Breast epithelium (tissue), 4 donors: ENCODE data around the gene SLC5A6. TPM values are rescaled to one million over a fixed set of nuclear protein-coding genes. Genes with fewer than 3 reads are reported as not detected.
A peak's percentile ranks its signal among the peaks of the same experiment; 100 is the strongest.

ENCODE experiments used
- DNase-seq, 2 donors: peaks; one replicate each; pipeline ENCODE4 v3.0.0-alpha.2; 2019; ENCODE audit warnings: low spot score in 2 of 2
- H3K27ac ChIP-seq, 2 donors: fragments of 200-600 bp; sonication (generic) in 1 of 2; one replicate each; pipeline ENCODE4 v1.5.1; 2016 to 2019; ENCODE audit warnings: mild to moderate bottlenecking in 1 of 2
- H3K27me3 ChIP-seq, 2 donors: fragments of 200-600 bp; sonication (generic) in 1 of 2; one replicate each; pipeline versions ENCODE4 v1.5.1 to v1.6.0; 2017 to 2019; ENCODE audit warnings: control low read depth in 1 of 2, mild to moderate bottlenecking in 1 of 2
- H3K36me3 ChIP-seq: fragments of 200-600 bp; one replicate; pipeline ENCODE4 v1.5.1; 2019
- H3K4me1 ChIP-seq, 2 donors: fragments of 200-600 bp; sonication (generic); one replicate each; pipeline ENCODE4 v1.5.1; 2016 to 2019; ENCODE audit warnings: control low read depth in 1 of 2
- H3K4me3 ChIP-seq, 3 donors: fragments of 200-600 bp; sonication (generic); 1 replicate in 2 of 3; 2 replicates in 1 of 3; pipeline ENCODE4 v1.5.1; 2016 to 2019; ENCODE audit warnings: mild to moderate bottlenecking in 3 of 3, moderate library complexity in 2 of 3
- H3K9me3 ChIP-seq, 2 donors: fragments of 200-600 bp; sonication (generic) in 1 of 2; one replicate each; pipeline ENCODE4 v1.5.1; 2016 to 2019; ENCODE audit warnings: control low read depth in 1 of 2
- POLR2A ChIP-seq: fragments of 450-650 bp; IDR thresholded peaks from one replicate; pipeline ENCODE4 v1.6.1; 2016; ENCODE audit warnings: antibody characterized with exemption, mild to moderate bottlenecking, moderate library complexity
- POLR2AphosphoS5 ChIP-seq, 3 donors: sonication (generic); formaldehyde crosslinking; IDR thresholded peaks; one replicate each; pipeline ENCODE4 v1.6.1; 2017; ENCODE audit warnings: antibody characterized with exemption in 3 of 3
- intact Hi-C: fragments of 100-400 bp; cut with DNase I; formaldehyde crosslinking; loops from one replicate; pipeline ENCODE4 v1.15.1; 2023; ENCODE audit warnings: low total_unique reads
- total RNA-seq, 3 donors: library from RNA; depleted of rRNA; stranded (reverse); fragments of >200 nt; gene quantifications; one replicate each; pipeline ENCODE4 v1.1.0, GENCODE V29; 2016
- TF ChIP-seq, protein P1 (sequence below), 3 donors: fragments of 450-650 bp; IDR thresholded peaks; one replicate each; pipeline ENCODE4 v1.5.1; 2016 to 2017; ENCODE audit warnings: antibody characterized with exemption in 3 of 3, mild to moderate bottlenecking in 3 of 3, moderate library complexity in 3 of 3

SLC5A6 gene
- total RNA-seq, 3 donors from 2014 or later = 43.4 to 86.2 (median 84.9) TPM

DNA sequence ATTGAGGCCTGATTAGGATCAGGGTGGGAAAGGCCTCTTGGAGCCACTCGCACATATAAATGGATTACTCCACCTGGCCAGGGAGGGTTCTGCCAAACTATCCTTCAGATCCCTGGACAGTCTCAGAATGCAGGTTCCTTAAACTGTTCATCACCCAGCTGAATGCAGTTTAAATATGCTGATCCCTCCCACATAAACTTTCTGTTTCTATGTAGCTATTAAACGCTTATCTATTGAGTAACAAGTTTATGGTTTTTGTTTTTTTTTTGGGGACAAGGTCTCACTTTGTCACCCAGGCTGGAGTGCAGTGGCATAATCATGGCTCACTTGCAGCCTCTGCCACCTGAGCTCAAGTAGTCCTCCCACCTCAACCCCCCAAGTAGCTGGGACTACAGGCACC, 7.0 kb upstream of the SLC5A6 start:
- intact Hi-C loops = loop anchor here (2.0 to 5.0 kb wide), 2 partner anchors 42 to 84 kb away; no protein-coding TSS in a partner anchor
- DNase-seq = no peak
- no peaks in the 10 kb centered on the region for H3K27me3 ChIP-seq
- H3K36me3 ChIP-seq = no peaks in the 10 kb centered on the region
- no peaks in the 10 kb centered on the region for H3K4me1 ChIP-seq
- TF ChIP-seq POLR2AphosphoS5 (IDR thresholded peaks at IDR 0.05) (no peak), POLR2A (no peak)
- TF ChIP-seq, protein P1, sequence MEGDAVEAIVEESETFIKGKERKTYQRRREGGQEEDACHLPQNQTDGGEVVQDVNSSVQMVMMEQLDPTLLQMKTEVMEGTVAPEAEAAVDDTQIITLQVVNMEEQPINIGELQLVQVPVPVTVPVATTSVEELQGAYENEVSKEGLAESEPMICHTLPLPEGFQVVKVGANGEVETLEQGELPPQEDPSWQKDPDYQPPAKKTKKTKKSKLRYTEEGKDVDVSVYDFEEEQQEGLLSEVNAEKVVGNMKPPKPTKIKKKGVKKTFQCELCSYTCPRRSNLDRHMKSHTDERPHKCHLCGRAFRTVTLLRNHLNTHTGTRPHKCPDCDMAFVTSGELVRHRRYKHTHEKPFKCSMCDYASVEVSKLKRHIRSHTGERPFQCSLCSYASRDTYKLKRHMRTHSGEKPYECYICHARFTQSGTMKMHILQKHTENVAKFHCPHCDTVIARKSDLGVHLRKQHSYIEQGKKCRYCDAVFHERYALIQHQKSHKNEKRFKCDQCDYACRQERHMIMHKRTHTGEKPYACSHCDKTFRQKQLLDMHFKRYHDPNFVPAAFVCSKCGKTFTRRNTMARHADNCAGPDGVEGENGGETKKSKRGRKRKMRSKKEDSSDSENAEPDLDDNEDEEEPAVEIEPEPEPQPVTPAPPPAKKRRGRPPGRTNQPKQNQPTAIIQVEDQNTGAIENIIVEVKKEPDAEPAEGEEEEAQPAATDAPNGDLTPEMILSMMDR (IDR thresholded peaks at IDR 0.05) = no peak
- no peak overlapping the region for H3K27ac ChIP-seq
- H3K9me3 ChIP-seq = no peaks in the 10 kb centered on the region
- no peak overlapping the region for H3K4me3 ChIP-seq

GRCh38 chr2:27218614-27219013, 6.5 kb upstream of the SLC5A6 start:
- intact Hi-C loops = loop anchor here (2.0 to 5.0 kb wide), 2 partner anchors 41 to 84 kb away; no protein-coding TSS in a partner anchor
- H3K27ac ChIP-seq = no peak overlapping the region
- H3K36me3 ChIP-seq = no peaks in the 10 kb centered on the region
- TF ChIP-seq POLR2AphosphoS5 (IDR thresholded peaks at IDR 0.05) = no peak
- TF ChIP-seq, protein P1 (IDR thresholded peaks at IDR 0.05) = no peak
- no peak for TF ChIP-seq POLR2A
- DNase-seq = no peak
- no peaks in the 10 kb centered on the region for H3K27me3 ChIP-seq
- H3K4me3 ChIP-seq = no peak overlapping the region
- H3K4me1 ChIP-seq = peaks cover 0 to 2% of the 10 kb centered on the region in 2 donors
- no peaks in the 10 kb centered on the region for H3K9me3 ChIP-seq

GRCh38 chr2:27217173-27218121, 5.4 kb upstream of the SLC5A6 start, which contains the start of gene CAD:
TSS of gene CAD (plus strand) at chr2:27217369. CDS start at chr2:27217552, 183 bp downstream.
- intact Hi-C loops = loop anchor here (2.0 to 5.0 kb wide), 2 partner anchors 40 to 85 kb away; no protein-coding TSS in a partner anchor
- Histone ChIP-seq H3K9me3 (no peaks in the 10 kb centered on the region), H3K4me3 (peak within 1 kb of the TSS; percentile 58 to 81 (median 67)), H3K36me3 (no peaks in the 10 kb centered on the region), H3K27me3 (no peaks in the 10 kb centered on the region), H3K4me1 (peaks cover 0 to 9% of the 10 kb centered on the region in 2 donors), H3K27ac (peak within 1 kb of the TSS; percentile 69 to 77)
- peak; percentile 65 to 82 for DNase-seq
- peak; percentile 46 to 62 (median 50) for TF ChIP-seq POLR2AphosphoS5 (IDR thresholded peaks at IDR 0.05)
- TF ChIP-seq, protein P1 (IDR thresholded peaks at IDR 0.05) = peak in 2 of 3 donors; percentile 18 to 27
- no peak for TF ChIP-seq POLR2A

DNA sequence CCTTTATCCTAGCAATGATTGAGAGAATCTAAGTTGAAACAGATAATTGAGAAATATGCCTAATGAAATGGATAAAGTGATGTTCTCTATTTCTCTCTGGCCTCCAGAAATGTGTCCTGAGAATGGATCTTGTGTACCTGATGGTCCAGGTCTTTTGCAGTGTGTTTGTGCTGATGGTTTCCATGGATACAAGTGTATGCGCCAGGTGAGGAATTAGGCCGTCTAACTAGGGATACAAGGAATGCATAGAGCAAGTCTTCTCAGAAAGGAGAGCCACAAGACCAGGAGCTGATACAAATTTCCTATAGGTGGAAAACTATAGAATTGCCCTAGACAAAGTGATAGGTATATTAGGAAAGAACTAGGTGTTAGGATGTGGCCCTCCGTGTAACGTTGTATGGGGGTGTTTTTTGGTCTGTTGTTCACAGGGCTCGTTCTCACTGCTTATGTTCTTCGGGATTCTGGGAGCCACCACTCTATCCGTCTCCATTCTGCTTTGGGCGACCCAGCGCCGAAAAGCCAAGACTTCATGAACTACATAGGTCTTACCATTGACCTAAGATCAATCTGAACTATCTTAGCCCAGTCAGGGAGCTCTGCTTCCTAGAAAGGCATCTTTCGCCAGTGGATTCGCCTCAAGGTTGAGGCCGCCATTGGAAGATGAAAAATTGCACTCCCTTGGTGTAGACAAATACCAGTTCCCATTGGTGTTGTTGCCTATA, 4.5 kb upstream of the SLC5A6 start:
- intact Hi-C loops = loop anchor here (5.0 kb wide), 1 partner anchor 39 kb away; no protein-coding TSS in a partner anchor
- TF ChIP-seq POLR2AphosphoS5 (IDR thresholded peaks at IDR 0.05) = no peak
- TF ChIP-seq, protein P1 (IDR thresholded peaks at IDR 0.05) = no peak
- TF ChIP-seq POLR2A = no peak
- Histone ChIP-seq H3K9me3 (no peaks in the 10 kb centered on the region), H3K4me3 (peak overlapping the region; percentile 58 to 81 (median 67)), H3K27ac (peak overlapping the region; percentile 69 to 77), H3K4me1 (peaks cover 0 to 9% of the 10 kb centered on the region in 2 donors), H3K27me3 (no peaks in the 10 kb centered on the region), H3K36me3 (no peaks in the 10 kb centered on the region)
- no peak for DNase-seq
